Gastroesophageal sphincter (tissue), 4 donors: ENCODE data around the gene PTPRJ. TPM values are rescaled to one million over a fixed set of nuclear protein-coding genes. Genes with fewer than 3 reads are reported as not detected.
A peak's percentile ranks its signal among the peaks of the same experiment; 100 is the strongest.

Source experiments
- ATAC-seq: fragments of 150-250 bp; one replicate; pipeline ENCODE4 v1.9.1; 2016; ENCODE audit warnings: mild to moderate bottlenecking, moderate library complexity
- H3K27ac ChIP-seq, 4 donors: fragments of 200-600 bp; sonication (generic) in 3 of 4; 1 replicate in 3 of 4; 2 replicates in 1 of 4; pipeline ENCODE4 v1.5.1; 2016 to 2019
- H3K27me3 ChIP-seq: fragments of 200-600 bp; sonication (generic); one replicate; pipeline ENCODE4 v1.5.1; 2019
- H3K36me3 ChIP-seq, 2 donors: fragments of 200-600 bp; sonication (generic); one replicate each; pipeline ENCODE4 v1.5.1; 2019; ENCODE audit warnings: control low read depth in 1 of 2
- H3K4me1 ChIP-seq, 3 donors: fragments of 200-600 bp; sonication (generic); 1 replicate in 2 of 3; 2 replicates in 1 of 3; pipeline ENCODE4 v1.5.1; 2016 to 2019; ENCODE audit warnings: control low read depth in 2 of 3
- H3K4me3 ChIP-seq, 2 donors: fragments of 200-600 bp; sonication (generic); one replicate each; pipeline ENCODE4 v1.5.1; 2019; ENCODE audit warnings: mild to moderate bottlenecking in 1 of 2, moderate library complexity in 1 of 2
- H3K9me3 ChIP-seq, 3 donors: fragments of 200-600 bp; sonication (generic); one replicate each; pipeline ENCODE4 v1.5.1; 2017 to 2019; ENCODE audit warnings: control low read depth in 2 of 3
- CTCF ChIP-seq, 4 experiments: fragments of 200-600 bp in 2 of 4; fragments of 450-650 bp in 2 of 4; sonication (generic) in 1 of 4; IDR thresholded peaks; one replicate each; pipeline ENCODE4 v1.5.1; 2017 to 2019; ENCODE audit warnings: antibody characterized with exemption in 4 of 4, mild to moderate bottlenecking in 2 of 4, moderate library complexity in 2 of 4
- EP300 ChIP-seq: sonication (generic); formaldehyde crosslinking; IDR thresholded peaks from one replicate; pipeline ENCODE4 v1.6.1; 2017; ENCODE audit warnings: antibody characterized with exemption, mild to moderate bottlenecking
- POLR2A ChIP-seq, 2 donors: fragments of 450-650 bp; IDR thresholded peaks; one replicate each; pipeline ENCODE4 v1.6.1; 2017; ENCODE audit warnings: antibody characterized with exemption in 2 of 2, mild to moderate bottlenecking in 2 of 2, moderate library complexity in 1 of 2
- POLR2AphosphoS5 ChIP-seq: sonication (generic); formaldehyde crosslinking; IDR thresholded peaks from one replicate; pipeline ENCODE4 v1.6.1; 2017; ENCODE audit warnings: antibody characterized with exemption
- WGBS, 2 donors: methylation state at CpG; one replicate each; pipeline ENCODE4 v1.1.5; 2018; ENCODE audit warnings: low coverage in 1 of 2; 5-methylcytosine and 5-hydroxymethylcytosine counted together
- total RNA-seq, 4 donors: library from RNA; depleted of rRNA; stranded (reverse); fragments of >200 nt; gene quantifications; one replicate each; pipeline ENCODE4 v1.1.0, GENCODE V29; 2016

Gene PTPRJ
- total RNA-seq, 4 donors from 2014 or later, result 5.4 to 13.5 (median 10.5) TPM

DNA sequence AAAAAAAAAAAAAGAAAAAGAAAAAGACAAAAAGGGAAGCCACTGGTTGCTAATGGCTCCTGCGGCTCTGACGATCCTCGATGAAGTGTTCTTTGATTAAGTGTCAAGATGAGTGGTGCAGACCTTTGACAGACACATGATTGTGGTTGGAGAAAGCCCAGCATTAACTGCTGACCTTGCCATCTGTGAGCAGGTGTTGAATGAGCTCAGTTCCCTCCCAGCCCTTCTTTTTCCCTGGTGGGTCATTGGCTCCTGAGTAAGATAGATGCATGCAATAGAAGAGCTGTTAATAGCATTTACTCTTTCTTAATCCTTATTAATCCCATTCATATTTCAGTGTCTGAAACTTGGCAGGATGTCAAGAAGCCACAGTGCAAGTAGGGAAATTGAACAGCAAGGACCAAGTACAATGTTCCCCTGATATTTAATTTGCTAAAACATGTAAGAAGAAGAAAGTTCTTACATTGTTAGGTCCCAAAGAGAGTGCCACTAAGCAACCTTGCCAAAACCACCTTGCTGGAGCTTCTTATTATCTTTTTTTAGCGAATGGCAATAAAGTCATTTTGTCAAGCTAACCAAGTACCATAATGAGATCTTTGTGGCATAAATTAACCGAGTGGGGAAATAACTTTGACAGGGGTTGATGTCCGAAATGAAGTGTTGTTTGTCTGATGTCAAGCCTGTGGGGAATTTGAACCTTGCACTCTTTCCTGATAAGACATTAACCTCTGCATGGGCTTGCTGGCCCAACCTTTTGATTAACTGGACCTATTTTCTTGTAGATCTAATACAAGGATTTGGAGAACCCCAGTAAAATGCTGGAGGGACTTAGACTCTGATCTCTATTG is 113.7 kb downstream of the PTPRJ start:
- Histone ChIP-seq H3K27ac (peak overlapping the region in 2 of 4 donors; percentile 12 to 37), H3K4me1 (peaks cover 0 to 20% (median 3%) of the 10 kb centered on the region in 3 donors), H3K4me3 (no peak overlapping the region), H3K27me3 (peaks cover 20% of the 10 kb centered on the region), H3K9me3 (no peaks in the 10 kb centered on the region), H3K36me3 (no peaks in the 10 kb centered on the region)
- no peak for ATAC-seq
- WGBS, 2 donors, result 19 to 30% methylated on average over 6 of the region's 6 CpGs
- no peak for TF ChIP-seq POLR2A (IDR thresholded peaks at IDR 0.05)
- TF ChIP-seq EP300, result no peak
- TF ChIP-seq CTCF (IDR thresholded peaks at IDR 0.05), result no peak
- TF ChIP-seq POLR2AphosphoS5, result peak; percentile 31

DNA sequence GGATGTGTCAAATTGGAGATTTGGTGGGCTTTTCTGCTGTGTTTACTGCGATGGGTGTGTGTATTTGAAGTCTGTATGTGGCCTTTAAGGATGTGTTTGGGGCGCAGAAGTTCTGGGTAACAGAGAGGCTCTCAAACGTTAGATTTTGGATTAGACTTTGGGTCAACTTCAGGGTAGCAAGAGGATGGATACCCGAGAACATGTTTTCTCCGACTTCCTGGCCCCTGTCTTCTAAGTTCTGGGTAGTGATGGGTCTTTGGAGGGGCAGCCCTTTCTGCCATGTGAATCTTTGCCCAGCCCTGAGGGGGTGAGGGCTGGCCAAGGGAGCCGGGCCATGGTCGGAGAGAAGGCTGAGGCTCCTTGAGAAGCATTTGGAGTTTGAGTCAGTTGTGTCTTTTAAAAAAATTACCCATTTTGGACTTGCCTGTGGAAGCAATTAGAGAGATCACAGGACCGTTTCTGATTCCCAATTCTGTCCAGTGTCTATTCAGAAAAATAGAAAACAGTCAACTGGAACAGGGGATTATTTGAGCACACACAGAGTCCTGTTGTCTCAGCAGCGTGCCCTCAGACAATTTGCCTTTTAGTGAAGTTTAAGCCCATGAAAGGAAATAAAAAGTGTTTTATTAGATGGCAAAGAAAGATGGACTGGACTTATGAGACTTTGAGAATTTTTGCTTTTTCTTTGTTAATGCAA is 114.4 kb downstream of the PTPRJ start:
- no peak overlapping the region for H3K4me3 ChIP-seq
- 68 to 92% methylated on average over 3 to 5 of the region's 9 CpGs for WGBS, 2 donors
- H3K36me3 ChIP-seq, result no peaks in the 10 kb centered on the region
- peaks cover 0 to 20% (median 3%) of the 10 kb centered on the region in 3 donors for H3K4me1 ChIP-seq
- H3K27ac ChIP-seq, result peak overlapping the region in 2 of 4 donors; percentile 12 to 37
- TF ChIP-seq POLR2AphosphoS5, result no peak
- no peak for TF ChIP-seq CTCF (IDR thresholded peaks at IDR 0.05)
- no peak for TF ChIP-seq POLR2A (IDR thresholded peaks at IDR 0.05)
- no peak for TF ChIP-seq EP300
- no peak for ATAC-seq
- peaks cover 23% of the 10 kb centered on the region for H3K27me3 ChIP-seq
- no peaks in the 10 kb centered on the region for H3K9me3 ChIP-seq

- Histone ChIP-seq H3K4me1 (peaks cover 0 to 20% (median 3%) of the 10 kb centered on the region in 3 donors), H3K4me3 (no peak overlapping the region), H3K27ac (no peak overlapping the region), H3K27me3 (peaks cover 22% of the 10 kb centered on the region), H3K9me3 (no peaks in the 10 kb centered on the region), H3K36me3 (no peaks in the 10 kb centered on the region)
- TF ChIP-seq POLR2A (IDR thresholded peaks at IDR 0.05) (no peak), POLR2AphosphoS5 (no peak)
- 64 to 88% methylated on average over 1 to 11 of the region's 12 CpGs for WGBS, 2 donors
- no peak for ATAC-seq
These were observed 115.6 kb downstream of the PTPRJ start for GRCh38 chr11:48095779-48096470.

- H3K4me3 ChIP-seq, result no peak overlapping the region
- no peak for ATAC-seq
- WGBS, 2 donors, result 82 to 100% methylated on average over 1 to 3 of the region's 6 CpGs
- H3K9me3 ChIP-seq, result no peaks in the 10 kb centered on the region
- peaks cover 21% of the 10 kb centered on the region for H3K27me3 ChIP-seq
- H3K27ac ChIP-seq, result no peak overlapping the region
- TF ChIP-seq CTCF (IDR thresholded peaks at IDR 0.05), result no peak
- TF ChIP-seq POLR2AphosphoS5, result no peak
- no peak for TF ChIP-seq EP300
- TF ChIP-seq POLR2A (IDR thresholded peaks at IDR 0.05), result no peak
- H3K36me3 ChIP-seq, result no peaks in the 10 kb centered on the region
- peaks cover 0 to 20% (median 3%) of the 10 kb centered on the region in 3 donors for H3K4me1 ChIP-seq
These were observed 116.5 kb downstream of the PTPRJ start for GRCh38 chr11:48096588-48097525.
